ENCODE results near the gene DIP2A.
"Not testable (repeated sequence)": the region's sequence is repeated elsewhere in the genome, so short reads cannot be mapped to it uniquely, and the experiment has no call there.

The DIP2A gene

DNA sequence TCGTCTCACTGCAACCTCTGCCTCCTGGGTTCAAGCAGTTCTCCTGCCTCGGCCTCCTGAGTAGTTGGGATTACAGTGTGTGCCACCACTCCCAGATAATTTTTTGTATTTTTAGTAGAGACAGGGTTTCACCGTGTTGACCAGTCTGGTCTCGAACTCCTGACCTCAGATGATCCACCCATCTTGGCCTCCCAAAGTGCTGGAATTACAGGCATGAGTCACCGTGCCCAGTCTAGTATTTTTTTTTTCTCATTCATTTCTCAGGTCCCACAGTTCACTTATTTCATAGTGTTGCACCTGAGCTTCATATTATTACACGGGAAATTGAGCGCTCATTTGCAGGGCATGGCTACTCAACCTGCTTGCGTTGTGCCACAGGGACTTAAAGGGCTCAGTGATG is 68.7 kb downstream of the DIP2A start:
- WGBS, 2 donors (ENCODE audit: extremely low coverage in 2 of 2, insufficient read length in 2 of 2, insufficient replicate concordance in 1 of 2): no CpG with 5 or more reads among the region's 8 CpGs

DNA sequence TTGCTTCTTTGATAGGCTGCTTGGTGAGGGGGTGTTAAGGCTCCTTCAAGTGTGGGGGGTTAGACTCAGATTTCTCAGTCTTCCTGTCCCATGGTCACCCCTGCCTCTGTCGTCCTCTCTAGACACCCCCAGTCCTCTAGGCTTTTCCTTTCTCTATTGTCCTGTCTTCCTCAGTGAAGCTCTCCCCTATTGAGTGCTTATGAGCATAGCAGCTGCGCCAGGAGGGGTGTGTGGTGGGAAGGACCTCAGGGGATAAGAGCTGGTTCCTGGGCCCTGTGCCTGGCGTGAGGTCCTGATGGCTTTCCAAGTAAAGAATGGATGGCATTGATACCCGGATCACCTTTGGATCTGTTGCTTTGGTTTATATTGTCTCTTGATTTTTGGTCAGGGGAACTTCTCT is 69.1 kb downstream of the DIP2A start:
- no peak overlapping the region for H3K27ac ChIP-seq (replicated peaks; ENCODE audit: low read length)
- no peak overlapping the region for H2BK120ac ChIP-seq (ENCODE audit: low read depth, low read length)
- H2AK5ac ChIP-seq (ENCODE audit: low read depth, low read length): no peak overlapping the region
- no CpG with 5 or more reads among the region's 4 CpGs for WGBS, 2 donors (ENCODE audit: extremely low coverage in 2 of 2, insufficient read length in 2 of 2, insufficient replicate concordance in 1 of 2)
- no peak overlapping the region for H4K91ac ChIP-seq (ENCODE audit: low read depth, low read length, poor library complexity)
- no peak overlapping the region for H2AFZ ChIP-seq (ENCODE audit: low read length)
- no peak overlapping the region for H3K23ac ChIP-seq (ENCODE audit: low read depth, low read length, poor library complexity)
- no peak overlapping the region for H4K8ac ChIP-seq (ENCODE audit: low read depth, low read length)
- peaks cover 6 to 72% of the 10 kb centered on the region in 2 donors for H3K36me3 ChIP-seq (replicated peaks in 1 of 2; ENCODE audit: control insufficient read depth in 2 of 2, insufficient read depth in 2 of 2, low read length in 2 of 2)
- H3K18ac ChIP-seq (ENCODE audit: low read length): no peak overlapping the region
- H3K4me1 ChIP-seq (ENCODE audit: control insufficient read depth in 2 of 2, insufficient read depth in 1 of 2, low read depth in 1 of 2, low read length in 2 of 2): peaks cover 0 to 2% of the 10 kb centered on the region in 2 donors
- H3K9me3 ChIP-seq (replicated peaks in 1 of 2; ENCODE audit: control insufficient read depth in 2 of 2, insufficient read depth in 1 of 2, low read depth in 1 of 2, low read length in 2 of 2): no peaks in the 10 kb centered on the region
- no peaks in the 10 kb centered on the region for H3K27me3 ChIP-seq (ENCODE audit: control insufficient read depth in 3 of 3, insufficient read depth in 3 of 3, low read depth in 1 of 3, low read length in 3 of 3)
- H3K4me3 ChIP-seq (ENCODE audit: low read length in 2 of 2): no peak overlapping the region
- H2BK12ac ChIP-seq (ENCODE audit: low read length): no peak overlapping the region
- no peak overlapping the region for H2BK5ac ChIP-seq (ENCODE audit: low read length)
- no peak overlapping the region for H3K14ac ChIP-seq (ENCODE audit: low read length)
- no peak overlapping the region for H3K4ac ChIP-seq (ENCODE audit: low read length)
- H3K4me2 ChIP-seq (ENCODE audit: insufficient read depth, low read length, poor library complexity, severe bottlenecking): no peak overlapping the region
- H3K9ac ChIP-seq (ENCODE audit: low read depth, low read length, poor library complexity): no peak overlapping the region
- H2BK15ac ChIP-seq (ENCODE audit: low read length): no peak overlapping the region
- no peak for DNase-seq (ENCODE audit: low spot score)
- H3K79me1 ChIP-seq (ENCODE audit: low read depth, low read length): no peaks in the 10 kb centered on the region

More for the DNA sequence above, 68.7 kb downstream of the DIP2A start:
- not testable (repeated sequence) for H3K27ac ChIP-seq (replicated peaks; ENCODE audit: low read length); H3K4me1 ChIP-seq (ENCODE audit: control insufficient read depth in 2 of 2, insufficient read depth in 1 of 2, low read depth in 1 of 2, low read length in 2 of 2); DNase-seq (ENCODE audit: low spot score); H2AFZ ChIP-seq (ENCODE audit: low read length); H3K18ac ChIP-seq (ENCODE audit: low read length); H3K79me1 ChIP-seq (ENCODE audit: low read depth, low read length); H2BK12ac ChIP-seq (ENCODE audit: low read length); H3K23ac ChIP-seq (ENCODE audit: low read depth, low read length, poor library complexity); H3K4ac ChIP-seq (ENCODE audit: low read length); H3K4me2 ChIP-seq (ENCODE audit: insufficient read depth, low read length, poor library complexity, severe bottlenecking); H3K14ac ChIP-seq (ENCODE audit: low read length); H4K8ac ChIP-seq (ENCODE audit: low read depth, low read length); H4K91ac ChIP-seq (ENCODE audit: low read depth, low read length, poor library complexity); H3K4me3 ChIP-seq (ENCODE audit: low read length in 2 of 2); H2BK15ac ChIP-seq (ENCODE audit: low read length); H2BK5ac ChIP-seq (ENCODE audit: low read length); H2AK5ac ChIP-seq (ENCODE audit: low read depth, low read length); H2BK120ac ChIP-seq (ENCODE audit: low read depth, low read length); H3K9me3 ChIP-seq (replicated peaks in 1 of 2; ENCODE audit: control insufficient read depth in 2 of 2, insufficient read depth in 1 of 2, low read depth in 1 of 2, low read length in 2 of 2); H3K27me3 ChIP-seq (ENCODE audit: control insufficient read depth in 3 of 3, insufficient read depth in 3 of 3, low read depth in 1 of 3, low read length in 3 of 3); H3K9ac ChIP-seq (ENCODE audit: low read depth, low read length, poor library complexity)
- peaks cover 6 to 71% of the 10 kb centered on the region in 2 donors for H3K36me3 ChIP-seq (replicated peaks in 1 of 2; ENCODE audit: control insufficient read depth in 2 of 2, insufficient read depth in 2 of 2, low read length in 2 of 2)

DNA sequence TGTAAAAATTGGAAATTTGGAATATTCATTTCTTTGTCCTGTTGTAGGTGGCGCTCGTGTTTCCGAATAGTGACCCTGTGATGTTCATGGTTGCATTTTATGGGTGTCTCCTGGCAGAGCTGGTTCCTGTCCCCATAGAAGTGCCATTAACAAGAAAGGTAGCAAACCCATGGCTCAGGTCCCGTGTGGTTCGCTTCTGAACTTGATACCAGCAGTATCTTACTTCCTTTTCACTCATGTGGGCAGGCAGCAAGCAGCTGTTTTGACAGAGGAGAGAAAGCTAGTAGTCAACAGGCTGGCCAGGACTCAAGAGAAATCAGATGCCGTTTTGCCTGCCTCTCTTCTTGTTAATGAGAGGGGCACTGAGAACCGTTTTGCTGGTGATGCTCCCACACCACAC is 73.4 kb downstream of the DIP2A start:
- H3K4me2 ChIP-seq (ENCODE audit: insufficient read depth, low read length, poor library complexity, severe bottlenecking): no peak overlapping the region
- peaks cover 19 to 92% of the 10 kb centered on the region in 2 donors for H3K36me3 ChIP-seq (replicated peaks in 1 of 2; ENCODE audit: control insufficient read depth in 2 of 2, insufficient read depth in 2 of 2, low read length in 2 of 2)
- H3K27me3 ChIP-seq (ENCODE audit: control insufficient read depth in 3 of 3, insufficient read depth in 3 of 3, low read depth in 1 of 3, low read length in 3 of 3): no peaks in the 10 kb centered on the region
- no peak for DNase-seq (ENCODE audit: low spot score)
- no peaks in the 10 kb centered on the region for H3K9me3 ChIP-seq (replicated peaks in 1 of 2; ENCODE audit: control insufficient read depth in 2 of 2, insufficient read depth in 1 of 2, low read depth in 1 of 2, low read length in 2 of 2)
- H3K4me1 ChIP-seq (ENCODE audit: control insufficient read depth in 2 of 2, insufficient read depth in 1 of 2, low read depth in 1 of 2, low read length in 2 of 2): peaks cover 0 to 2% of the 10 kb centered on the region in 2 donors
- H3K27ac ChIP-seq (replicated peaks; ENCODE audit: low read length): no peak overlapping the region
- H3K14ac ChIP-seq (ENCODE audit: low read length): no peak overlapping the region
- no peak overlapping the region for H2BK15ac ChIP-seq (ENCODE audit: low read length)
- no peak overlapping the region for H3K4ac ChIP-seq (ENCODE audit: low read length)
- no peak overlapping the region for H2BK12ac ChIP-seq (ENCODE audit: low read length)
- H2BK120ac ChIP-seq (ENCODE audit: low read depth, low read length): no peak overlapping the region
- H3K18ac ChIP-seq (ENCODE audit: low read length): no peak overlapping the region
- H3K4me3 ChIP-seq (ENCODE audit: low read length in 2 of 2): no peak overlapping the region
- H2AFZ ChIP-seq (ENCODE audit: low read length): no peak overlapping the region
- H2BK5ac ChIP-seq (ENCODE audit: low read length): no peak overlapping the region
- no CpG with 5 or more reads among the region's 7 CpGs for WGBS, 2 donors (ENCODE audit: extremely low coverage in 2 of 2, insufficient read length in 2 of 2, insufficient replicate concordance in 1 of 2)
- no peak overlapping the region for H4K8ac ChIP-seq (ENCODE audit: low read depth, low read length)
- no peak overlapping the region for H4K91ac ChIP-seq (ENCODE audit: low read depth, low read length, poor library complexity)
- H2AK5ac ChIP-seq (ENCODE audit: low read depth, low read length): no peak overlapping the region
- H3K23ac ChIP-seq (ENCODE audit: low read depth, low read length, poor library complexity): no peak overlapping the region
- H3K79me1 ChIP-seq (ENCODE audit: low read depth, low read length): no peaks in the 10 kb centered on the region
- H3K9ac ChIP-seq (ENCODE audit: low read depth, low read length, poor library complexity): no peak overlapping the region

DNA sequence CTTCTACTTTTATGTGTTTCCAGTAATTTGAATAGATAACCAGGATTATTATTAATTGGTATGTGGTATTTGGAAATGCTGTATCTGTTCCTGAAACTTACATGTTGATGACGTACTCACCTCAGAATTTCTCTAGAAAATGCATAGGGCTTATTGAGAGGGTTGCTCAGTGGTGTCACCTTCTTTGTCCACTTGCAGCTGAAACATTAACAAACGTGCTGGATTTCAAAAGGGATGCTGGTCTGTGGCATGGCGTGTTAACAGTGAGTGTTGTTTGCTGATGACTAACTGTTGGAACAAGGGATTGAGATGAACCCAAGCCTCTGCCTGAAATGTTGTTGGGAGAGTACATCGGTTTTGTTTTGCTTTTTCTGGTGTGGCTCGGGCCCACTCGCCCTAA is 78.3 kb downstream of the DIP2A start:
- no peak overlapping the region for H2BK5ac ChIP-seq (ENCODE audit: low read length)
- no peak overlapping the region for H2BK15ac ChIP-seq (ENCODE audit: low read length)
- no peak overlapping the region for H2AFZ ChIP-seq (ENCODE audit: low read length)
- H3K9ac ChIP-seq (ENCODE audit: low read depth, low read length, poor library complexity): no peak overlapping the region
- no peak overlapping the region for H2BK120ac ChIP-seq (ENCODE audit: low read depth, low read length)
- no peak overlapping the region for H3K4ac ChIP-seq (ENCODE audit: low read length)
- H3K4me3 ChIP-seq (ENCODE audit: low read length in 2 of 2): no peak overlapping the region
- no peak overlapping the region for H3K14ac ChIP-seq (ENCODE audit: low read length)
- no peak overlapping the region for H3K27ac ChIP-seq (replicated peaks; ENCODE audit: low read length)
- no peak overlapping the region for H2BK12ac ChIP-seq (ENCODE audit: low read length)
- WGBS, 2 donors (ENCODE audit: extremely low coverage in 2 of 2, insufficient read length in 2 of 2, insufficient replicate concordance in 1 of 2): no CpG with 5 or more reads among the region's 6 CpGs
- no peak overlapping the region for H2AK5ac ChIP-seq (ENCODE audit: low read depth, low read length)
- H3K79me1 ChIP-seq (ENCODE audit: low read depth, low read length): no peaks in the 10 kb centered on the region
- no peak for DNase-seq (ENCODE audit: low spot score)
- H3K4me1 ChIP-seq (ENCODE audit: control insufficient read depth in 2 of 2, insufficient read depth in 1 of 2, low read depth in 1 of 2, low read length in 2 of 2): no peaks in the 10 kb centered on the region
- H4K91ac ChIP-seq (ENCODE audit: low read depth, low read length, poor library complexity): no peak overlapping the region
- peaks cover 40 to 97% of the 10 kb centered on the region in 2 donors for H3K36me3 ChIP-seq (replicated peaks in 1 of 2; ENCODE audit: control insufficient read depth in 2 of 2, insufficient read depth in 2 of 2, low read length in 2 of 2)
- no peak overlapping the region for H3K23ac ChIP-seq (ENCODE audit: low read depth, low read length, poor library complexity)
- H3K4me2 ChIP-seq (ENCODE audit: insufficient read depth, low read length, poor library complexity, severe bottlenecking): no peak overlapping the region
- H4K8ac ChIP-seq (ENCODE audit: low read depth, low read length): no peak overlapping the region
- no peaks in the 10 kb centered on the region for H3K27me3 ChIP-seq (ENCODE audit: control insufficient read depth in 3 of 3, insufficient read depth in 3 of 3, low read depth in 1 of 3, low read length in 3 of 3)
- H3K18ac ChIP-seq (ENCODE audit: low read length): no peak overlapping the region
- H3K9me3 ChIP-seq (replicated peaks in 1 of 2; ENCODE audit: control insufficient read depth in 2 of 2, insufficient read depth in 1 of 2, low read depth in 1 of 2, low read length in 2 of 2): no peaks in the 10 kb centered on the region

Data from neuronal stem cell (in vitro differentiated cells).